ENCODE data around the gene C10orf105. TPM values are rescaled to one million over a fixed set of nuclear protein-coding genes. Genes with fewer than 3 reads are reported as not detected.

The C10orf105 gene
- polyA plus RNA-seq, 2 donors, result 0.02 to 0.04 TPM

DNA sequence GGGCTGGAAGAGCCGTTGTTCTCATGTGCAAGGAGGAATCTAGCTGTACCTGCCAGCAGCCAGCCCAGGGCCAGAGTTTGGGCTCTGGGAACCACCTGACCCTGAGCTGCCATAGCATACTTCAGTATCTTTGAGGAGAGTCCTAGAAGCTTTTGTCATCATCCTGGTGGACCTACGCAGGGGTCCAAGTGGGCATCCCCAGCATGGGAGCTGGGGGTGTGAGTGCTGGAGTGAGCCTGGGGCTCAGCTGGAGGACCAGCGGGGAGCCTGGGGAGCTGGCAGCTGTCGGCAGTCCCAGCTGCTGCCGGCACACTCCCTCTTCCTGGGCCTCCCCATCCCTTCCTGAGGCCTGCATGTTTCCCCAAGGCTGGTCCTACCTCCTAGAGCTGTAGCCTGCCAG, 32.5 kb downstream of the C10orf105 start:
- H3K27ac ChIP-seq (ENCODE audit: low read depth in 2 of 2, low read length in 1 of 2), result no peak overlapping the region

DNA sequence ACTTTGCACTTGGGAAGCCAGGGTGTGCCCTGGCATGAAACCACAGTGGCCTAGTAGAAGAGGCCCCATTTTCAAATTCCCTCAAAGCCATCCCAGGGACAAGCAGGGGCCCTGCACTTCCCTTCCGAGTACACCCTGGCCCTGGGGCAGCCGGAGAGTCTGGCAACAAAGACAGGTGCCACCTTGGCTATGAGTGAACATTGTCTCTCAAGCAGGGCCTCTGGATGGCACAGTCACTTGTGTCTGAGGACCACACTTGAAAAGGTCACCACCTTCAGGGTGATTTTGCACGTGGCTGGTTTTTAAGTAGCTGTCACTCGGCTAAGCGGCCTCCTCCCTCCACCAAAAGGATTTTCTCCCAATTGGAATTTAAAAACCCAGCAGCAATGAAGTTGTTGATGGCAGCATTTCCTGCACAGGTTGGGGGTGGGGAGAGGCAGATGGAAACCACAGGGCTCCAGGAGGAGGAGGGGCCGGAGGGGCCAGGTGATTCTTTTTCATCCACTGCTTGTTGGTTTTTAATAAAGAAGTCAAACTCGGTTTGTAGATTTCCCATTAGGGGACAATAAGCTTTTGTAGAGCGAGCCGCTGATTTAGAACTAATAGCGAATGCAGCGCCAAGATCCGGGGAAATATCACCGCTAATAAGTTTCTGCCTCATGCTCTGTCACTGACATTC, 33.9 kb downstream of the C10orf105 start:
- Histone ChIP-seq H3K36me3 (ENCODE audit: control insufficient read depth in 2 of 2, insufficient read depth in 2 of 2, low read length in 1 of 2) (no peaks in the 10 kb centered on the region), H3K27me3 (ENCODE audit: control insufficient read depth in 1 of 2, insufficient read depth in 2 of 2, low read length in 2 of 2) (no peaks in the 10 kb centered on the region), H3K4me3 (ENCODE audit: low read depth in 1 of 2, low read length in 2 of 2) (no peak overlapping the region), H3K4me1 (ENCODE audit: control insufficient read depth in 2 of 2, insufficient read depth in 2 of 2, low read length in 1 of 2) (peaks cover 3 to 4% of the 10 kb centered on the region in 2 donors), H3K27ac (ENCODE audit: low read depth in 2 of 2, low read length in 1 of 2) (no peak overlapping the region), H3K9me3 (ENCODE audit: control insufficient read depth in 2 of 2, insufficient read depth in 1 of 2, low read depth in 1 of 2, low read length in 1 of 2) (no peaks in the 10 kb centered on the region)
- 84 to 86% methylated on average over 13 of the region's 13 CpGs for WGBS, 2 donors

More for the DNA sequence above, 32.5 kb downstream of the C10orf105 start:
- Histone ChIP-seq H3K36me3 (ENCODE audit: control insufficient read depth in 2 of 2, insufficient read depth in 2 of 2, low read length in 1 of 2) (no peaks in the 10 kb centered on the region), H3K27me3 (ENCODE audit: control insufficient read depth in 1 of 2, insufficient read depth in 2 of 2, low read length in 2 of 2) (no peaks in the 10 kb centered on the region), H3K9me3 (ENCODE audit: control insufficient read depth in 2 of 2, insufficient read depth in 1 of 2, low read depth in 1 of 2, low read length in 1 of 2) (peaks cover 0 to 2% of the 10 kb centered on the region in 2 donors), H3K4me3 (ENCODE audit: low read depth in 1 of 2, low read length in 2 of 2) (no peak overlapping the region), H3K4me1 (ENCODE audit: control insufficient read depth in 2 of 2, insufficient read depth in 2 of 2, low read length in 1 of 2) (peaks cover 3 to 4% of the 10 kb centered on the region in 2 donors)
- WGBS, 2 donors, result 74 to 76% methylated on average over 5 of the region's 5 CpGs

DNA sequence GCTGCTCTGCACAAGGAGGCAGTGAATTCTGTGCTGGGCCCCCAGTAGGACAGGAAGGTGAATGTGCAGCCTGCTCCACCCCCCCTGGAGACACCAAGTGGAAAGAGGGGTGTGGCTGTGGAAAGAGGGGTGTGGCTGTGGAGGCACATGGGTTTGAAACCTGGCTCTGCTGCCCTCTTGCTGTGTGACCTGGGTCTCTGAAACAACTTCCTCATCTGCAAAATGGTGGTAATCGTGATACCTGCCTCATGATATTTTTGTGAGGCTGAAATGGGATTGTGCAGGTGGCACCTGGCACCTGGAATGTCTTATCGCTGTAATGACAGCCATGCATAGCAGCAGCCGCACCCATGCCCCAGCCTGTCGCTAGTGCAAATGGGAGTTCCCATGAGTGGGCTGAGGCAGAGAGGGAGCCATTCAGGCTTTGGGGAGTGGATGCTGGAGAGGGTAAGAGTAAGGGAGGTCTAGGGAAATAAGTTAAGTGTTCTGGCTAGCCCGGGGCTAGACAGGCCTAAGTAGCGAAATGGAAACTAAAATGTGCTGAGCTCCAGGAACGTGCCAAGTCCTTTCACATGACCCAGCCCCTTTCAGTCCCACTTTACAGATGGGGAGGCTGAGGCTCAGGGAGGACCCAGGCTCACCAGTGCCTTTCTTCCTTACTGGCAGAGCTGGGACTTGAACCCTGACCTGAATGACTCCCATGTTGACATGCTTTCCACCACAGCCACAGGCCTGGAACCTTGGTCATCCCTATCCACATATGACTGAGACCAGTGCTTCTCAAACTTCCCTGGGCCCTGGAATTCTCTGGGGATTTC, 35.0 kb downstream of the C10orf105 start:
- H3K4me3 ChIP-seq (ENCODE audit: low read depth in 1 of 2, low read length in 2 of 2), result no peak overlapping the region
- H3K36me3 ChIP-seq (ENCODE audit: control insufficient read depth in 2 of 2, insufficient read depth in 2 of 2, low read length in 1 of 2), result no peaks in the 10 kb centered on the region
- no peaks in the 10 kb centered on the region for H3K27me3 ChIP-seq (ENCODE audit: control insufficient read depth in 1 of 2, insufficient read depth in 2 of 2, low read length in 2 of 2)
- H3K4me1 ChIP-seq (ENCODE audit: control insufficient read depth in 2 of 2, insufficient read depth in 2 of 2, low read length in 1 of 2), result peaks cover 3 to 4% of the 10 kb centered on the region in 2 donors
- no peak overlapping the region for H3K27ac ChIP-seq (ENCODE audit: low read depth in 2 of 2, low read length in 1 of 2)
- H3K9me3 ChIP-seq (ENCODE audit: control insufficient read depth in 2 of 2, insufficient read depth in 1 of 2, low read depth in 1 of 2, low read length in 1 of 2), result no peaks in the 10 kb centered on the region
- WGBS, 2 donors, result 73 to 75% methylated on average over 7 of the region's 7 CpGs

DNA sequence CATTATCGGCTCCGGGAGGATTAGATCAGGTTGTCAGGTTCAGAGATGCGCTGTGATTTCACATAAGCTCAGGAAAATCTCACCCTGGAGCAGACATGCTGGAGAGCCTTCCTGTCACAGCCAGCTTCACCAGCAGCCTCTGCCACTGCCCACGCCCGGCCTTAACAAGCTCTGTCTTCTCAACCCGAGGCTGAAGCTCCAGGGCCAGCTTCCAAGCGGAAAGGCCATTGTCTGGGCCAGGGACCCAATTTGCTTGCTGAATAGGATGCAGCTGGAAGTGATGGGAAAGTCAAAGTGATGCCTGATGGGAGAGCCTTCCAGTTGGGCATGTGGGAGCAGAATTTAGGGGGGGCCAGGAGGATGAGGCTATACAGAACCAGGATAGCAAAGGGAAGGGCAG, 36.3 kb downstream of the C10orf105 start:
- H3K27me3 ChIP-seq (ENCODE audit: control insufficient read depth in 1 of 2, insufficient read depth in 2 of 2, low read length in 2 of 2), result no peaks in the 10 kb centered on the region
- no peak overlapping the region for H3K4me3 ChIP-seq (ENCODE audit: low read depth in 1 of 2, low read length in 2 of 2)
- 69 to 75% methylated on average over 7 of the region's 7 CpGs for WGBS, 2 donors
- H3K4me1 ChIP-seq (ENCODE audit: control insufficient read depth in 2 of 2, insufficient read depth in 2 of 2, low read length in 1 of 2), result peaks cover 3 to 4% of the 10 kb centered on the region in 2 donors
- no peaks in the 10 kb centered on the region for H3K9me3 ChIP-seq (ENCODE audit: control insufficient read depth in 2 of 2, insufficient read depth in 1 of 2, low read depth in 1 of 2, low read length in 1 of 2)
- no peak overlapping the region for H3K27ac ChIP-seq (ENCODE audit: low read depth in 2 of 2, low read length in 1 of 2)
- no peaks in the 10 kb centered on the region for H3K36me3 ChIP-seq (ENCODE audit: control insufficient read depth in 2 of 2, insufficient read depth in 2 of 2, low read length in 1 of 2)

DNA sequence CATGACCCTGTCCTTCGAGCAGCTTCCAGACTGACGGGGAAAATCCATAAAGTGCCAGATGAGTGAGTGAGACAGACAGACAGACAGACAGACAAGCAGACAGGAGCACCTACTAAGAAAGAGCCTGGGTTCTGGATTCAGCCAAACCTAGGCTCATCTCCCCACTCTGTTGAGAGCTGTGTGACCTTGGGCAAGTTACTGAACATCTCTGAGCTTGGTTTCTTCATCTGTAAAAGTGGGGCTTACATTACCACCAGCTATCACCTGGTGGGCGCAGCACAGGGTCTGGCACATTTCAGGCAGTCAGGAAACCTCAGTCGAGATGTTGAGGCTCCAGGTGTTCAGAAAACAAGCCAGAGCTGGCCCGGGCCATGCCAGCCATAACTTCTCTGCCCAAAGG, 37.6 kb downstream of the C10orf105 start:
- Histone ChIP-seq H3K4me3 (ENCODE audit: low read depth in 1 of 2, low read length in 2 of 2) (no peak overlapping the region), H3K9me3 (ENCODE audit: control insufficient read depth in 2 of 2, insufficient read depth in 1 of 2, low read depth in 1 of 2, low read length in 1 of 2) (no peaks in the 10 kb centered on the region), H3K36me3 (ENCODE audit: control insufficient read depth in 2 of 2, insufficient read depth in 2 of 2, low read length in 1 of 2) (no peaks in the 10 kb centered on the region), H3K27me3 (ENCODE audit: control insufficient read depth in 1 of 2, insufficient read depth in 2 of 2, low read length in 2 of 2) (no peaks in the 10 kb centered on the region), H3K4me1 (ENCODE audit: control insufficient read depth in 2 of 2, insufficient read depth in 2 of 2, low read length in 1 of 2) (peaks cover 3 to 4% of the 10 kb centered on the region in 2 donors), H3K27ac (ENCODE audit: low read depth in 2 of 2, low read length in 1 of 2) (no peak overlapping the region)
- WGBS, 2 donors, result 80 to 87% methylated on average over 5 of the region's 5 CpGs

DNA sequence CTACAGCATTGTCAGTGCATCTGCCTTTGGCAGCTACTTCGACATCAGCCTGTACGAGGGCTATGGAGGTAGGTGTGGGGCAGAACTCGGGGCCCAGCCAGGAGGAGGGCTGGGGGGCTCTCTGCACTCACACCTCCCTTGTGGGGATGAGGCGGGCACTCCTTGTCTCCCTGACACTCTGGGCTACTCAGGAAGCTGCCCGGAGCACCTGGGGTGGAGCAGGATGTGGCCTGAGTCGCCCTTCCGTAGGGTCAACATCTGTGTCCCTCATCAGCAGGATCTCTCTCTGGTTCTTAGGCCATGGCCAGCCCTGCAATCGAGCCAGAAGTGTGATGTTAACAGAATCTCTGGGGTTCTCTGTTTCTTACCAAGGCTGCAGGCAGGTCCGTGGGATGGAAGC, 40.2 kb downstream of the C10orf105 start:
- no peaks in the 10 kb centered on the region for H3K36me3 ChIP-seq (ENCODE audit: control insufficient read depth in 2 of 2, insufficient read depth in 2 of 2, low read length in 1 of 2)
- no peaks in the 10 kb centered on the region for H3K9me3 ChIP-seq (ENCODE audit: control insufficient read depth in 2 of 2, insufficient read depth in 1 of 2, low read depth in 1 of 2, low read length in 1 of 2)
- no peaks in the 10 kb centered on the region for H3K4me1 ChIP-seq (ENCODE audit: control insufficient read depth in 2 of 2, insufficient read depth in 2 of 2, low read length in 1 of 2)
- H3K27ac ChIP-seq (ENCODE audit: low read depth in 2 of 2, low read length in 1 of 2), result no peak overlapping the region
- WGBS, 2 donors, result 77 to 79% methylated on average over 9 of the region's 9 CpGs
- no peaks in the 10 kb centered on the region for H3K27me3 ChIP-seq (ENCODE audit: control insufficient read depth in 1 of 2, insufficient read depth in 2 of 2, low read length in 2 of 2)
- H3K4me3 ChIP-seq (ENCODE audit: low read depth in 1 of 2, low read length in 2 of 2), result no peak overlapping the region

GRCh38 chr10:71678057-71678805, 41.3 kb downstream of the C10orf105 start:
- Histone ChIP-seq H3K4me3 (ENCODE audit: low read depth in 1 of 2, low read length in 2 of 2) (no peak overlapping the region), H3K27me3 (ENCODE audit: control insufficient read depth in 1 of 2, insufficient read depth in 2 of 2, low read length in 2 of 2) (no peaks in the 10 kb centered on the region), H3K27ac (ENCODE audit: low read depth in 2 of 2, low read length in 1 of 2) (no peak overlapping the region), H3K9me3 (ENCODE audit: control insufficient read depth in 2 of 2, insufficient read depth in 1 of 2, low read depth in 1 of 2, low read length in 1 of 2) (no peaks in the 10 kb centered on the region), H3K4me1 (ENCODE audit: control insufficient read depth in 2 of 2, insufficient read depth in 2 of 2, low read length in 1 of 2) (no peaks in the 10 kb centered on the region), H3K36me3 (ENCODE audit: control insufficient read depth in 2 of 2, insufficient read depth in 2 of 2, low read length in 1 of 2) (no peaks in the 10 kb centered on the region)
- 81 to 86% methylated on average over 10 of the region's 10 CpGs for WGBS, 2 donors

DNA sequence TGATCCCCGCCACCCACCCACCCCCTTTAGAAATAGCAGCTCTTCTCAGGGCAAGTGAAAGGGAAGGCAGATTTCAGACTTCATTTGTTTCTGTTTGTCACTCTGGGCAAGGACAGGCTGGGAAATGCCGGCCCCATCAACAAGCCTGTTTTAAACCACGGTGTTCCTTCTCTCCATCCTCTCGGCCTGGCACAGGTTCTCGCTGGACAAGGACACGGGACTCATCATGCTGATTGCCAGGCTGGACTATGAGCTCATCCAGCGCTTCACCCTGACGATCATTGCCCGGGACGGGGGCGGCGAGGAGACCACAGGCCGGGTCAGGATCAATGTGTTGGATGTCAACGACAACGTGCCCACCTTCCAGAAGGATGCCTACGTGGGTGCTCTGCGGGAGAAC, 42.3 kb downstream of the C10orf105 start:
- Histone ChIP-seq H3K36me3 (ENCODE audit: control insufficient read depth in 2 of 2, insufficient read depth in 2 of 2, low read length in 1 of 2) (no peaks in the 10 kb centered on the region), H3K4me1 (ENCODE audit: control insufficient read depth in 2 of 2, insufficient read depth in 2 of 2, low read length in 1 of 2) (no peaks in the 10 kb centered on the region), H3K27me3 (ENCODE audit: control insufficient read depth in 1 of 2, insufficient read depth in 2 of 2, low read length in 2 of 2) (no peaks in the 10 kb centered on the region), H3K27ac (ENCODE audit: low read depth in 2 of 2, low read length in 1 of 2) (no peak overlapping the region), H3K4me3 (ENCODE audit: low read depth in 1 of 2, low read length in 2 of 2) (no peak overlapping the region), H3K9me3 (ENCODE audit: control insufficient read depth in 2 of 2, insufficient read depth in 1 of 2, low read depth in 1 of 2, low read length in 1 of 2) (no peaks in the 10 kb centered on the region)
- WGBS, 2 donors, result 90 to 93% methylated on average over 17 of the region's 17 CpGs

DNA sequence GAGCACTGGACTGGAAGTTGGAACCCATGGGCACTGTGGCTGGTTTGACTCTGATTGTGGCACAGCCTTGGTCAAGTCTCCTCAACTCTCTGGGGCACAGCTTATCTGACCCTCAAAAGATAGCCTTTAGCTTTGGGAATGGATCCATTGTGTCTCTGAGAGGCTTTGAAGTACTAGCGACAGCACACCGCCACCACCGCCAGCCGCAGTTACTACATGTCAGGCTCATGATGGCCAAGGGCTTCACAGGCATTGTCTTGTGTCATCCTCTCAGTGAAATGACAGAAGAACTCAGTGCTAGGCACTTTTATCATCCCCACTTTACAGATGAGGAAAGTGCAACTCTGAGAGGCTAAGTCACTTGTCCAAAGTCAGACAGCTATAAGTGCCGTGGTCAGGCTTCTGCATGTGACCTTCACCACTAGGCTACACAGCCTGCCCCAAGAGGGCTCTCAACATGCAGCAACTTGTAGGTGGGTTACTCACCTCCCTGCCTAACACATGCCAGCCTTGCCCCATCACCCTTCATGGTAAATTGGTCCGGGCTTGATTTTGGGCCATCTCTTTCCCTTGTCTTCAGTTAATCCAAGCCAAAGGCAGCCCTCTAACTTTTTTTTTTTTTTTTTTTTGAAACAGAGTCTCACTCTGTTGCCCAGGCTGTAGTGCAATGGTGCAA, 44.1 kb downstream of the C10orf105 start:
- Histone ChIP-seq H3K4me3 (ENCODE audit: low read depth in 1 of 2, low read length in 2 of 2) (no peak overlapping the region), H3K27me3 (ENCODE audit: control insufficient read depth in 1 of 2, insufficient read depth in 2 of 2, low read length in 2 of 2) (no peaks in the 10 kb centered on the region), H3K36me3 (ENCODE audit: control insufficient read depth in 2 of 2, insufficient read depth in 2 of 2, low read length in 1 of 2) (no peaks in the 10 kb centered on the region), H3K4me1 (ENCODE audit: control insufficient read depth in 2 of 2, insufficient read depth in 2 of 2, low read length in 1 of 2) (no peaks in the 10 kb centered on the region), H3K27ac (ENCODE audit: low read depth in 2 of 2, low read length in 1 of 2) (no peak overlapping the region), H3K9me3 (ENCODE audit: control insufficient read depth in 2 of 2, insufficient read depth in 1 of 2, low read depth in 1 of 2, low read length in 1 of 2) (no peaks in the 10 kb centered on the region)
- WGBS, 2 donors, result 94 to 98% methylated on average over 6 of the region's 6 CpGs

Measured in esophagus (tissue), 2 donors.